Measurements from ENCODE around the gene SORBS1. TPM values are rescaled to one million over a fixed set of nuclear protein-coding genes. Genes with fewer than 3 reads are reported as not detected.

SORBS1 gene
- total RNA-seq, 1 donor from 2014 or later, result 896 TPM

- H3K36me3 ChIP-seq, result peaks cover 69% of the 10 kb centered on the region
- H3K27me3 ChIP-seq (ENCODE audit: low read depth), result no peaks in the 10 kb centered on the region
- peaks cover 83% of the 10 kb centered on the region for H3K4me1 ChIP-seq
- TF ChIP-seq, protein P1, sequence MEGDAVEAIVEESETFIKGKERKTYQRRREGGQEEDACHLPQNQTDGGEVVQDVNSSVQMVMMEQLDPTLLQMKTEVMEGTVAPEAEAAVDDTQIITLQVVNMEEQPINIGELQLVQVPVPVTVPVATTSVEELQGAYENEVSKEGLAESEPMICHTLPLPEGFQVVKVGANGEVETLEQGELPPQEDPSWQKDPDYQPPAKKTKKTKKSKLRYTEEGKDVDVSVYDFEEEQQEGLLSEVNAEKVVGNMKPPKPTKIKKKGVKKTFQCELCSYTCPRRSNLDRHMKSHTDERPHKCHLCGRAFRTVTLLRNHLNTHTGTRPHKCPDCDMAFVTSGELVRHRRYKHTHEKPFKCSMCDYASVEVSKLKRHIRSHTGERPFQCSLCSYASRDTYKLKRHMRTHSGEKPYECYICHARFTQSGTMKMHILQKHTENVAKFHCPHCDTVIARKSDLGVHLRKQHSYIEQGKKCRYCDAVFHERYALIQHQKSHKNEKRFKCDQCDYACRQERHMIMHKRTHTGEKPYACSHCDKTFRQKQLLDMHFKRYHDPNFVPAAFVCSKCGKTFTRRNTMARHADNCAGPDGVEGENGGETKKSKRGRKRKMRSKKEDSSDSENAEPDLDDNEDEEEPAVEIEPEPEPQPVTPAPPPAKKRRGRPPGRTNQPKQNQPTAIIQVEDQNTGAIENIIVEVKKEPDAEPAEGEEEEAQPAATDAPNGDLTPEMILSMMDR (IDR thresholded peaks at IDR 0.05; ENCODE audit: borderline replicate concordance), result no peak
- H3K9me3 ChIP-seq (replicated peaks), result no peaks in the 10 kb centered on the region
- intact Hi-C loops (cut with micrococcal nuclease), result no loop called here
- H3K27ac ChIP-seq (replicated peaks), result peak overlapping the region; percentile 97
- DNase-seq, result no peak
- no peak overlapping the region for H3K4me3 ChIP-seq
Measured at GRCh38 chr10:95423164-95424005, 137.8 kb downstream of the SORBS1 start.

GRCh38 chr10:95422233-95422632, 138.9 kb downstream of the SORBS1 start:
- H3K36me3 ChIP-seq, result peaks cover 69% of the 10 kb centered on the region
- peak overlapping the region; percentile 97 for H3K27ac ChIP-seq (replicated peaks)
- H3K4me3 ChIP-seq, result peak overlapping the region; percentile 35
- no peaks in the 10 kb centered on the region for H3K9me3 ChIP-seq (replicated peaks)
- no peaks in the 10 kb centered on the region for H3K27me3 ChIP-seq (ENCODE audit: low read depth)
- peaks cover 78% of the 10 kb centered on the region for H3K4me1 ChIP-seq
- TF ChIP-seq, protein P1 (IDR thresholded peaks at IDR 0.05; ENCODE audit: borderline replicate concordance), result no peak
- intact Hi-C loops (cut with micrococcal nuclease), result no loop called here
- DNase-seq, result no peak

GRCh38 chr10:95421782-95422181, 139.4 kb downstream of the SORBS1 start:
- Histone ChIP-seq H3K4me1 (peaks cover 78% of the 10 kb centered on the region), H3K4me3 (peak overlapping the region; percentile 35), H3K36me3 (peaks cover 65% of the 10 kb centered on the region), H3K9me3 (replicated peaks) (no peaks in the 10 kb centered on the region), H3K27ac (replicated peaks) (peak overlapping the region; percentile 97), H3K27me3 (ENCODE audit: low read depth) (no peaks in the 10 kb centered on the region)
- intact Hi-C loops (cut with micrococcal nuclease), result no loop called here
- no peak for DNase-seq
- TF ChIP-seq, protein P1 (IDR thresholded peaks at IDR 0.05; ENCODE audit: borderline replicate concordance), result no peak

- Histone ChIP-seq H3K4me1 (peaks cover 82% of the 10 kb centered on the region), H3K36me3 (peaks cover 50% of the 10 kb centered on the region), H3K4me3 (no peak overlapping the region)
Measured at GRCh38 chr10:95419399-95419798, 141.8 kb downstream of the SORBS1 start.

DNA sequence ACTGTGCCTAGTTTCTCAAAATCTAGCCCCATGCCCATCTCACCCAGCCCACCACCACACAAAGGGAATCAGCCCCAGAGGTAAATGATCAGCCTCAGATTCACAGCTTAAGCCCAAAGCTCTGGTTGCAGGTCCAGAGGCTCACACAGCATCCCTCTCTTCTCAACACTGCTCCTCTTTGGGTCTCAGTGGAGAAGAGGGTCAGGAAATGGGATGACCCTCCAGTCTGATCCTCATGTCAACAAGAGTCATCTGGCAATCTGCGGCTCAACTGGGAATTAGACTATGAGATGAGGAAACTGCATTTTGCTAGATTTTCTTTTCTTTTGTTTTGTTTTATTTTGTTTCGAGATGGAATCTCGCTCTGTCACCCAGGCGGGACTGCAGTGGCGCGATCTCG, 144.2 kb downstream of the SORBS1 start:
- DNase-seq, result no peak
- H3K36me3 ChIP-seq, result peaks cover 41% of the 10 kb centered on the region
- H3K27me3 ChIP-seq (ENCODE audit: low read depth), result no peaks in the 10 kb centered on the region
- intact Hi-C loops (cut with micrococcal nuclease), result no loop called here
- peaks cover 85% of the 10 kb centered on the region for H3K4me1 ChIP-seq
- peak overlapping the region; percentile 97 for H3K27ac ChIP-seq (replicated peaks)
- H3K9me3 ChIP-seq (replicated peaks), result no peaks in the 10 kb centered on the region
- H3K4me3 ChIP-seq, result no peak overlapping the region
- TF ChIP-seq, protein P1 (IDR thresholded peaks at IDR 0.05; ENCODE audit: borderline replicate concordance), result no peak

More at GRCh38 chr10:95419399-95419798, 141.8 kb downstream of the SORBS1 start:
- H3K27ac ChIP-seq (replicated peaks), result peak overlapping the region; percentile 97
- intact Hi-C loops (cut with micrococcal nuclease), result no loop called here
- DNase-seq, result no peak
- TF ChIP-seq, protein P1 (IDR thresholded peaks at IDR 0.05; ENCODE audit: borderline replicate concordance), result no peak
- no peaks in the 10 kb centered on the region for H3K27me3 ChIP-seq (ENCODE audit: low read depth)
- no peaks in the 10 kb centered on the region for H3K9me3 ChIP-seq (replicated peaks)

Measured in left ventricle myocardium inferior (tissue), 1 donor.